GM23338 (cell line): ENCODE measurements around the gene RICTOR. TPM values are rescaled to one million over a fixed set of nuclear protein-coding genes. Genes with fewer than 3 reads are reported as not detected.

ENCODE experiments used
- ATAC-seq: fragments of 200-7000 bp; cut with Tn5 transposase; 3 replicates; pipeline ENCODE4 v1.9.1; 2020
- DNase-seq: peaks from one replicate; pipeline ENCODE4 v3.0.0-alpha.2; 2015; ENCODE audit warnings: low spot score
- H2AFZ ChIP-seq: fragments of 200-600 bp; sonication (generic); 2 replicates; pipeline ENCODE4 v1.8.0; 2016; ENCODE audit warnings: antibody characterized with exemption, mild to moderate bottlenecking, moderate library complexity
- H3F3A ChIP-seq: fragments of 200-600 bp; sonication (generic); replicated peaks from 2 replicates; pipeline ENCODE4 v1.8.0; 2017; ENCODE audit warnings: antibody characterized with exemption, mixed run types, low read depth
- H3K27ac ChIP-seq: fragments of 200-600 bp; sonication (generic); 2 replicates; pipeline ENCODE4 v1.6.1; 2016; ENCODE audit warnings: low read depth
- H3K27me3 ChIP-seq: fragments of 200-600 bp; sonication (generic); 2 replicates; pipeline ENCODE4 v1.8.0; 2016; ENCODE audit warnings: mild to moderate bottlenecking, mixed run types, moderate library complexity; ENCODE audit not compliant: insufficient read depth
- H3K36me3 ChIP-seq: fragments of 200-600 bp; sonication (generic); 2 replicates; pipeline ENCODE4 v1.8.0; 2016; ENCODE audit warnings: mild to moderate bottlenecking; ENCODE audit not compliant: insufficient read depth
- H3K4me1 ChIP-seq: fragments of 200-600 bp; sonication (generic); 2 replicates; pipeline ENCODE4 v1.8.0; 2016; ENCODE audit warnings: mild to moderate bottlenecking, moderate library complexity; ENCODE audit not compliant: insufficient read depth
- H3K4me2 ChIP-seq: fragments of 200-600 bp; sonication (generic); 2 replicates; pipeline ENCODE4 v1.7.1; 2017; ENCODE audit warnings: mixed run types
- H3K4me3 ChIP-seq: fragments of 200-600 bp; sonication (generic); 2 replicates; pipeline ENCODE4 v1.6.1; 2016; ENCODE audit warnings: mixed run types
- H3K79me2 ChIP-seq: fragments of 200-600 bp; sonication (generic); replicated peaks from 2 replicates; pipeline ENCODE4 v1.8.0; 2017; ENCODE audit warnings: mild to moderate bottlenecking; ENCODE audit not compliant: insufficient read depth
- H3K9me2 ChIP-seq: fragments of 200-600 bp; sonication (generic); 2 replicates; pipeline ENCODE4 v1.8.0; 2017; ENCODE audit not compliant: insufficient read depth
- H4K20me1 ChIP-seq: fragments of 200-600 bp; sonication (generic); replicated peaks from 2 replicates; pipeline ENCODE4 v1.8.0; 2017; ENCODE audit warnings: mild to moderate bottlenecking; ENCODE audit not compliant: insufficient read depth
- H3K27ac Mint-ChIP-seq: 2 replicates; pipeline ENCODE4 v1.8.0; 2020; ENCODE audit warnings: inconsistent platforms, mild to moderate bottlenecking, moderate library complexity, mixed read lengths
- H3K27me3 Mint-ChIP-seq: 3 replicates; pipeline ENCODE4 v1.8.0; 2022; ENCODE audit warnings: low read depth, mild to moderate bottlenecking, moderate library complexity, mixed read lengths, inconsistent platforms; ENCODE audit not compliant: insufficient read depth, poor library complexity
- H3K36me3 Mint-ChIP-seq: 3 replicates; pipeline ENCODE4 v1.8.0; 2021; ENCODE audit warnings: low read depth, mild to moderate bottlenecking, inconsistent platforms, moderate library complexity, mixed read lengths
- H3K4me1 Mint-ChIP-seq: 3 replicates; pipeline ENCODE4 v1.8.0; 2020; ENCODE audit warnings: mild to moderate bottlenecking, inconsistent platforms, mixed read lengths
- H3K4me3 Mint-ChIP-seq: 3 replicates; pipeline ENCODE4 v1.8.0; 2021; ENCODE audit warnings: moderate library complexity, mild to moderate bottlenecking, inconsistent platforms, mixed read lengths
- H3K9me3 Mint-ChIP-seq: 3 replicates; pipeline ENCODE4 v1.8.0; 2020; ENCODE audit warnings: moderate library complexity, mild to moderate bottlenecking, inconsistent platforms, mixed read lengths
- CREB1 ChIP-seq: fragments of 250-450 bp; sonication (Bioruptor Pico); IDR thresholded peaks from 2 replicates; pipeline ENCODE4 v1.5.0; 2020; ENCODE audit warnings: low read depth, mild to moderate bottlenecking, moderate library complexity
- ETS1 ChIP-seq: IDR thresholded peaks from 2 replicates; pipeline ENCODE4 v1.6.1; 2016; ENCODE audit warnings: antibody characterized with exemption
- EZH2phosphoT487 ChIP-seq: fragments of 200-600 bp; sonication (generic); IDR thresholded peaks from one replicate; pipeline ENCODE4 v1.8.1; 2018; ENCODE audit warnings: antibody characterized with exemption; ENCODE audit not compliant: unreplicated experiment
- JUNB ChIP-seq: IDR thresholded peaks from one replicate; pipeline ENCODE4 v1.6.1; 2016; ENCODE audit warnings: antibody characterized with exemption; ENCODE audit not compliant: unreplicated experiment
- POLR2AphosphoS5 ChIP-seq: IDR thresholded peaks from 2 replicates; pipeline ENCODE4 v1.6.1; 2016; ENCODE audit warnings: antibody characterized with exemption, low read depth
- STAT1 ChIP-seq: IDR thresholded peaks from one replicate; pipeline ENCODE4 v1.6.1; 2016; ENCODE audit warnings: antibody characterized with exemption; ENCODE audit not compliant: unreplicated experiment
- ZNF331 ChIP-seq: fragments of 250-450 bp; sonication (Bioruptor Pico); IDR thresholded peaks from 2 replicates; pipeline ENCODE4 v1.5.0; 2020; ENCODE audit warnings: low read depth, mild to moderate bottlenecking, moderate library complexity
- polyA plus RNA-seq: library from polyadenylated mRNA; unstranded; fragments of >200 nt; fragmentation: Nextera tagmentation; extraction: Ambion mirVana; gene quantifications from 2 replicates; pipeline ENCODE4 v1.2.1, GENCODE V29; 2016
- total RNA-seq: library from RNA; depleted of rRNA; stranded (reverse); fragments of >200 nt; shearing (Covaris generic); gene quantifications from 2 replicates; pipeline ENCODE4 v1.2.3, GENCODE V29; 2014
- TF ChIP-seq, protein P1 (sequence below), 2 experiments: fragments of 200-600 bp in 1 of 2; sonication (generic) in 1 of 2; conservative IDR thresholded peaks; 2 replicates each; pipeline versions ENCODE4 v1.5.1 to v1.6.1; 2016 to 2017; ENCODE audit warnings: antibody characterized with exemption in 2 of 2, low read depth in 2 of 2, mild to moderate bottlenecking in 2 of 2, moderate library complexity in 1 of 2
- TF ChIP-seq, protein P2 (sequence below): IDR thresholded peaks from one replicate; pipeline ENCODE4 v1.6.1; 2018; ENCODE audit warnings: antibody characterized with exemption; ENCODE audit not compliant: unreplicated experiment

RICTOR gene
- total and polyA plus RNA-seq, 2 experiments from 2014 or later = 9.9 to 27.4 TPM

- Mint-ChIP-seq H3K36me3 (no peaks in the 10 kb centered on the region), H3K4me3 (no peak overlapping the region), H3K4me1 (peaks cover 14% of the 10 kb centered on the region), H3K9me3 (peaks cover 4% of the 10 kb centered on the region), H3K27me3 (no peaks in the 10 kb centered on the region), H3K27ac (no peak overlapping the region)
- no peak for ATAC-seq
- H3K4me3 ChIP-seq = no peak overlapping the region
- no peaks in the 10 kb centered on the region for H3K79me2 ChIP-seq
- no peaks in the 10 kb centered on the region for H4K20me1 ChIP-seq
- H3K36me3 ChIP-seq = peaks cover 6% of the 10 kb centered on the region; the same call in 1 of the 2 replicates
- H3K27ac ChIP-seq = no peak overlapping the region
- H3K27me3 ChIP-seq = no peaks in the 10 kb centered on the region
- H3K9me2 ChIP-seq = no peaks in the 10 kb centered on the region; the same call in 1 of the 2 replicates
- no peaks in the 10 kb centered on the region for H3K4me1 ChIP-seq
- DNase-seq = no peak
- no peaks in the 10 kb centered on the region for H3F3A ChIP-seq
- TF ChIP-seq JUNB (no peak), ETS1 (no peak), EZH2phosphoT487 (no peak), CREB1 (CRISPR knock-in tag) (no peak), STAT1 (no peak)
- TF ChIP-seq, protein P1, sequence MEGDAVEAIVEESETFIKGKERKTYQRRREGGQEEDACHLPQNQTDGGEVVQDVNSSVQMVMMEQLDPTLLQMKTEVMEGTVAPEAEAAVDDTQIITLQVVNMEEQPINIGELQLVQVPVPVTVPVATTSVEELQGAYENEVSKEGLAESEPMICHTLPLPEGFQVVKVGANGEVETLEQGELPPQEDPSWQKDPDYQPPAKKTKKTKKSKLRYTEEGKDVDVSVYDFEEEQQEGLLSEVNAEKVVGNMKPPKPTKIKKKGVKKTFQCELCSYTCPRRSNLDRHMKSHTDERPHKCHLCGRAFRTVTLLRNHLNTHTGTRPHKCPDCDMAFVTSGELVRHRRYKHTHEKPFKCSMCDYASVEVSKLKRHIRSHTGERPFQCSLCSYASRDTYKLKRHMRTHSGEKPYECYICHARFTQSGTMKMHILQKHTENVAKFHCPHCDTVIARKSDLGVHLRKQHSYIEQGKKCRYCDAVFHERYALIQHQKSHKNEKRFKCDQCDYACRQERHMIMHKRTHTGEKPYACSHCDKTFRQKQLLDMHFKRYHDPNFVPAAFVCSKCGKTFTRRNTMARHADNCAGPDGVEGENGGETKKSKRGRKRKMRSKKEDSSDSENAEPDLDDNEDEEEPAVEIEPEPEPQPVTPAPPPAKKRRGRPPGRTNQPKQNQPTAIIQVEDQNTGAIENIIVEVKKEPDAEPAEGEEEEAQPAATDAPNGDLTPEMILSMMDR (conservative IDR thresholded peaks at IDR 0.05; ENCODE audit: low read depth in 2 of 2) = no peak
- H3K4me2 ChIP-seq = no peak overlapping the region
- H2AFZ ChIP-seq = no peak overlapping the region
Measured at GRCh38 chr5:38892363-38892762, 181.8 kb downstream of the RICTOR start.

GRCh38 chr5:38891563-38891962 lies 182.6 kb downstream of the RICTOR start:
- Mint-ChIP-seq H3K27ac (no peak overlapping the region), H3K36me3 (no peaks in the 10 kb centered on the region), H3K9me3 (peaks cover 3% of the 10 kb centered on the region; the same call in 2 of the 3 replicates), H3K4me3 (no peak overlapping the region), H3K4me1 (peaks cover 14% of the 10 kb centered on the region), H3K27me3 (no peaks in the 10 kb centered on the region)
- TF ChIP-seq STAT1 (no peak), ZNF331 (CRISPR knock-in tag) (no peak), POLR2AphosphoS5 (no peak), ETS1 (no peak), JUNB (no peak), EZH2phosphoT487 (no peak), CREB1 (CRISPR knock-in tag) (no peak)
- TF ChIP-seq, protein P2, sequence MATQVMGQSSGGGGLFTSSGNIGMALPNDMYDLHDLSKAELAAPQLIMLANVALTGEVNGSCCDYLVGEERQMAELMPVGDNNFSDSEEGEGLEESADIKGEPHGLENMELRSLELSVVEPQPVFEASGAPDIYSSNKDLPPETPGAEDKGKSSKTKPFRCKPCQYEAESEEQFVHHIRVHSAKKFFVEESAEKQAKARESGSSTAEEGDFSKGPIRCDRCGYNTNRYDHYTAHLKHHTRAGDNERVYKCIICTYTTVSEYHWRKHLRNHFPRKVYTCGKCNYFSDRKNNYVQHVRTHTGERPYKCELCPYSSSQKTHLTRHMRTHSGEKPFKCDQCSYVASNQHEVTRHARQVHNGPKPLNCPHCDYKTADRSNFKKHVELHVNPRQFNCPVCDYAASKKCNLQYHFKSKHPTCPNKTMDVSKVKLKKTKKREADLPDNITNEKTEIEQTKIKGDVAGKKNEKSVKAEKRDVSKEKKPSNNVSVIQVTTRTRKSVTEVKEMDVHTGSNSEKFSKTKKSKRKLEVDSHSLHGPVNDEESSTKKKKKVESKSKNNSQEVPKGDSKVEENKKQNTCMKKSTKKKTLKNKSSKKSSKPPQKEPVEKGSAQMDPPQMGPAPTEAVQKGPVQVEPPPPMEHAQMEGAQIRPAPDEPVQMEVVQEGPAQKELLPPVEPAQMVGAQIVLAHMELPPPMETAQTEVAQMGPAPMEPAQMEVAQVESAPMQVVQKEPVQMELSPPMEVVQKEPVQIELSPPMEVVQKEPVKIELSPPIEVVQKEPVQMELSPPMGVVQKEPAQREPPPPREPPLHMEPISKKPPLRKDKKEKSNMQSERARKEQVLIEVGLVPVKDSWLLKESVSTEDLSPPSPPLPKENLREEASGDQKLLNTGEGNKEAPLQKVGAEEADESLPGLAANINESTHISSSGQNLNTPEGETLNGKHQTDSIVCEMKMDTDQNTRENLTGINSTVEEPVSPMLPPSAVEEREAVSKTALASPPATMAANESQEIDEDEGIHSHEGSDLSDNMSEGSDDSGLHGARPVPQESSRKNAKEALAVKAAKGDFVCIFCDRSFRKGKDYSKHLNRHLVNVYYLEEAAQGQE = no peak
- Histone ChIP-seq H3K9me2 (no peaks in the 10 kb centered on the region; the same call in 1 of the 2 replicates), H2AFZ (no peak overlapping the region), H3K4me1 (no peaks in the 10 kb centered on the region), H3K4me3 (no peak overlapping the region), H3K36me3 (0 out of 2 replicates have a peak, but pooled peaks cover 6% of the 10 kb centered on the region), H3K4me2 (no peak overlapping the region), H3F3A (no peaks in the 10 kb centered on the region), H3K27ac (no peak overlapping the region), H4K20me1 (no peaks in the 10 kb centered on the region), H3K27me3 (no peaks in the 10 kb centered on the region), H3K79me2 (no peaks in the 10 kb centered on the region)
- ATAC-seq (no peak), DNase-seq (no peak)
